Fibroblast of gingiva (primary cell): Measurements from ENCODE around the gene ZSCAN5A.
"Not testable (repeated sequence)": the region's sequence is repeated elsewhere in the genome, so short reads cannot be mapped to it uniquely, and the experiment has no call there.

Experiments used
- DNase-seq: peaks from one replicate; pipeline ENCODE4 v3.0.0-alpha.2; 2011; ENCODE audit warnings: low read depth

Gene ZSCAN5A

DNA sequence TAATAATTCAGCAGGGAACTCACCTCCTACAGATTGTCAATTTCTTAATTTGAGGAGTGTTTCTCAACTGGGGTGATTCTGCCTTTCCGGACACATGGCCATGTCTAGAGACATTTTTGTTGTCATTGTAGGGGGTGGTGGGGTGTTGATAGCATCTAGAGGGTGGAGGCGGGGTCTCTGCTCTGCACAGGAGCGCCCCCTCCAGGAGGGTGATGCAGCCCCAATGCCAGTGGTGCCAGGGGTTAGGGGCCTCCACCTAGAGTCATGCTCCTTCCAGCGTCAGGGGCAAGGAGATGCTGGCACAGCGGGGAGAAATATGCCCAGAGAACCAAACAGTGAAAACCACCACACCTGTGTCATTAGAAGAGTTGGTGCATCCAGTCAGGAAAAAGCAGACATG is 107.1 kb downstream of the ZSCAN5A start:
- DNase-seq: not testable (repeated sequence)

DNA sequence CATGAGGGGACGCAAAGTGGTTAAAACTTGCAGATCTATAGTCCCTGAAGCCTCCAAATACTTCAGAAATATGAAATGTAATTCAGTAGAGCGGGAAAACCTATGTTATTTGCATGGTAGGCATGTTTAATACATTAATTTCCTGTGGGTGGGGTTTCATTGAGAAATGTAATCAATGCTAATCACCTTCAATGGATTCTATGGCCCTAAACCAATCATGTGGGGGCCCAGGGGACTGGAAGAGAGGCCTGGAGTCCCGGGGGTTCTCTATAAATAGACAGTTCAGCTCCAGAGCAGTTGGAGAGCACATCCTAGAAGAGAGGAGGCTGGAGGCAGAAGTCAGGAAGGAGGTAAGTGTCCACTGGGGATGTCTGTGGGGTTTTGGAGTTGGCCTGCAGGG is 112.7 kb downstream of the ZSCAN5A start, which contains the start of gene ZSCAN5C:
TSS of gene ZSCAN5C (plus strand) at position 301 of the 400 bp plus-strand sequence. CDS start 3,641 bp downstream, outside the sequence.
- no peak for DNase-seq

- DNase-seq: no peak
Observed at GRCh38 chr19:56199687-56200086, 115.0 kb downstream of the ZSCAN5A start.

DNA sequence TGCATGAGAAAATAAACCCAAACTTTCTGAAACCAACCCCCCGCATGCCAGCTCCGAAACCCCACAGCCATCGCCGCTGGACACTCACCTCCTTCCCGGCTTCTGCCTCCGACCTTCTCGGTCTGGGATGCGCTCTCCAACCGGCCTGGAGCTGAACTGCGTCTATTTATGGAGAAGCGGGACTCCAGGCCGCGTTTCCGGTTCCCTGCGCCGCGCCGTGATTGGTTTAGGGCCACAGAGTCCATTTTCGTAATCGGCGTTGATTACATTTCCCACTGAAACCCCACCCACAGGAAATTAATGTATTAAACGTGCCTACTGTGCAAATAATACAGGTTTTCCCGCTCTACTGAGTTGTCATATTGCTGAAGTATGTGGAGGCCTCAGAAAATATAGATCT is 117.0 kb downstream of the ZSCAN5A start, which contains the start of gene ZSCAN5B:
TSS of gene ZSCAN5B (minus strand) at position 138 of the 400 bp plus-strand sequence. CDS start 4,731 bp downstream, outside the sequence.
- DNase-seq: not testable (repeated sequence)

GRCh38 chr19:56193981-56194640 is 120.5 kb downstream of the ZSCAN5A start:
- no peak for DNase-seq

- DNase-seq: no peak
Observed at GRCh38 chr19:56191711-56192110, 122.9 kb downstream of the ZSCAN5A start.

- DNase-seq: no peak
Observed at GRCh38 chr19:56191115-56191514, 123.5 kb downstream of the ZSCAN5A start.

DNA sequence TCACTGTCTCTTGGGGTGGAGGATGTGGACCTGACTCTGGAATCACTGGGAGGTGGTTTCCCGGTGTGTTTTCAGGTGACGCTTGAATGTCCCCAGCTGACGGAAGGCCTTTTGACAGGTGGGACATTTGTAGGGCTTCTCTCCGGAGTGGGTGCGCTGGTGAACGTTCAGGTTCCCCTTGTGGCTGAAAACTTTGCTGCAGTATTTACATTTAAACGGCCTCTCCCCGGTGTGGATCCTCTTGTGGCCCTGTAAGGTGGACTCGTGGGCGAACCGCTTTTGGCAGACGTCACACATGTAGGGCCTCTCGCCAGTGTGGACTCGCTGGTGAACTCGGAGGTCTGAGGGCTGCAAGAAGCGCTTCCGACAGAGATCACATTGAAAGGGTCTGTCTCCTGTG is 124.9 kb downstream of the ZSCAN5A start:
- no peak for DNase-seq

GRCh38 chr19:56177564-56178243 is 136.9 kb downstream of the ZSCAN5A start:
- DNase-seq: no peak

DNA sequence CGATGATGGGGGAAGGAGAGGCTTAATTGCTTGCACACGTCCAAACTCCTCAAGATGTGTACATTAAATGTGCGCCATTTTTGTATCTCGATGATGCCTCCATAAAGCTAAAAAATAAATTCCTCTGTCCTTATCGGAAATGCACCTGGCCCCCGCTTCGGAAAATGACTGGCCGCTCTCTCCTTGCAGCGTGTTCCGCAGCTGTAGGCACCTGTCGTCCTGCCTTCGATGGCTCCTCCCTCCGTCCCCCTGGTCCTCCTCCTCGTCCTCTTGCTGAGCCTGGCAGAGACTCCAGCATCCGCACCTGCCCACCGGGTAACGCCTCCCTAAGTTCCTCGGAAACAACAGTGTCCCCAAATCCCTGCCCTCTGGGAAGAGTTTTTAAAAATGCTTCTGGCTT is 137.8 kb downstream of the ZSCAN5A start:
- no peak for DNase-seq

GRCh38 chr19:56176310-56176709 is 138.3 kb downstream of the ZSCAN5A start:
- not testable (repeated sequence) for DNase-seq

GRCh38 chr19:56175861-56176307 is 138.8 kb downstream of the ZSCAN5A start, which contains the start of gene GALP:
GALP (plus strand) TSS chr19:56176008; CDS start chr19:56177109, 1,101 bp downstream.
- not testable (repeated sequence) for DNase-seq

GRCh38 chr19:56174550-56174949 is 140.1 kb downstream of the ZSCAN5A start:
- DNase-seq: no peak

DNA sequence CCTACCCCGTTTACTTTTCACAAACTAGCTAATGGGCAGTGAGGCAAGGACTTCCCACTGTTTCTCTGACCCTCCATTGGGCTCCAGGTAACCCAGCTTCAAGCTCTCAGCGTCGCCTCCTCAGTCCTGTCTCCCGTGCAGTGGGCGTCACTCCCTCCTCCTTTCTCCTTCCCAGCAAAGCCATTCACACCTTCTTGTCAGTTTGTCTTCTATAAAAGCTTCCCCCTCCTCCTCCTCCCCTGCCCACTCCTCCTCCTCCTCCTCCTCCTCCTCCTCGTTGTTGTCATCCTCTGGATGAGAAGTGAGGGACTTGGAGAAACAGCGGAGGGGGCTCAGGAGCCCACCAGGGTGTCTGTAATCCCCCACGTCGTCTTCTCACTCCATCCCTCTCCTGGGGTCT is 140.6 kb downstream of the ZSCAN5A start:
- no peak for DNase-seq
